ENCODE data around the gene OCIAD2. TPM values are rescaled to one million over a fixed set of nuclear protein-coding genes. Genes with fewer than 3 reads are reported as not detected.

OCIAD2 gene
- total RNA-seq, 1 experiment from 2014 or later = 136 TPM

GRCh38 chr4:48908687-48909086 is 2.1 kb upstream of the OCIAD2 start:
- intact Hi-C loops (cut with micrococcal nuclease; ENCODE audit: unreplicated experiment) = loop anchor here (1.0 to 10.0 kb wide), 4 partner anchors 36 to 126 kb away; partner anchors contain the start of gene FRYL
- peaks cover 26% of the 10 kb centered on the region for H3K79me2 ChIP-seq (ENCODE audit: low read depth)
- TF ChIP-seq, protein P1, sequence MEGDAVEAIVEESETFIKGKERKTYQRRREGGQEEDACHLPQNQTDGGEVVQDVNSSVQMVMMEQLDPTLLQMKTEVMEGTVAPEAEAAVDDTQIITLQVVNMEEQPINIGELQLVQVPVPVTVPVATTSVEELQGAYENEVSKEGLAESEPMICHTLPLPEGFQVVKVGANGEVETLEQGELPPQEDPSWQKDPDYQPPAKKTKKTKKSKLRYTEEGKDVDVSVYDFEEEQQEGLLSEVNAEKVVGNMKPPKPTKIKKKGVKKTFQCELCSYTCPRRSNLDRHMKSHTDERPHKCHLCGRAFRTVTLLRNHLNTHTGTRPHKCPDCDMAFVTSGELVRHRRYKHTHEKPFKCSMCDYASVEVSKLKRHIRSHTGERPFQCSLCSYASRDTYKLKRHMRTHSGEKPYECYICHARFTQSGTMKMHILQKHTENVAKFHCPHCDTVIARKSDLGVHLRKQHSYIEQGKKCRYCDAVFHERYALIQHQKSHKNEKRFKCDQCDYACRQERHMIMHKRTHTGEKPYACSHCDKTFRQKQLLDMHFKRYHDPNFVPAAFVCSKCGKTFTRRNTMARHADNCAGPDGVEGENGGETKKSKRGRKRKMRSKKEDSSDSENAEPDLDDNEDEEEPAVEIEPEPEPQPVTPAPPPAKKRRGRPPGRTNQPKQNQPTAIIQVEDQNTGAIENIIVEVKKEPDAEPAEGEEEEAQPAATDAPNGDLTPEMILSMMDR (conservative IDR thresholded peaks at IDR 0.05) = no peak
- no peak for TF ChIP-seq EZH2 (IDR thresholded peaks at IDR 0.05; ENCODE audit: low read depth)
- no peaks in the 10 kb centered on the region for H3K9me2 ChIP-seq (ENCODE audit: insufficient read depth)
- H3F3A ChIP-seq (ENCODE audit: insufficient read depth, low read depth) = peaks cover 14% of the 10 kb centered on the region; the same call in 1 of the 2 replicates
- peaks cover 8% of the 10 kb centered on the region for H3K36me3 ChIP-seq (ENCODE audit: low read depth)
- ChIA-PET CTCF (no interaction called here), POLR2A (ENCODE audit: unreplicated experiment) (no interaction called here)
- H2AFZ ChIP-seq = no peak overlapping the region
- H3K27ac ChIP-seq = peak overlapping the region; percentile 69; the same call in 1 of the 2 replicates
- peak overlapping the region; percentile 44; the same call in 1 of the 2 replicates for H3K4me2 ChIP-seq
- no peaks in the 10 kb centered on the region for H3K27me3 ChIP-seq (ENCODE audit: insufficient read depth, low read depth)
- no peak overlapping the region for H3K4me3 ChIP-seq
- H3K9me3 ChIP-seq (ENCODE audit: insufficient read depth, low read depth) = 0 out of 2 replicates have a peak, but pooled peaks cover 6% of the 10 kb centered on the region
- DNase-seq = no peak
- no TSS peak for BruUV-seq (replicated peaks)
- peaks cover 34% of the 10 kb centered on the region for H3K4me1 ChIP-seq (replicated peaks; ENCODE audit: insufficient read depth)
- 0 out of 2 replicates have a peak, but pooled peaks cover 5% of the 10 kb centered on the region for H4K20me1 ChIP-seq (ENCODE audit: insufficient read depth)

DNA sequence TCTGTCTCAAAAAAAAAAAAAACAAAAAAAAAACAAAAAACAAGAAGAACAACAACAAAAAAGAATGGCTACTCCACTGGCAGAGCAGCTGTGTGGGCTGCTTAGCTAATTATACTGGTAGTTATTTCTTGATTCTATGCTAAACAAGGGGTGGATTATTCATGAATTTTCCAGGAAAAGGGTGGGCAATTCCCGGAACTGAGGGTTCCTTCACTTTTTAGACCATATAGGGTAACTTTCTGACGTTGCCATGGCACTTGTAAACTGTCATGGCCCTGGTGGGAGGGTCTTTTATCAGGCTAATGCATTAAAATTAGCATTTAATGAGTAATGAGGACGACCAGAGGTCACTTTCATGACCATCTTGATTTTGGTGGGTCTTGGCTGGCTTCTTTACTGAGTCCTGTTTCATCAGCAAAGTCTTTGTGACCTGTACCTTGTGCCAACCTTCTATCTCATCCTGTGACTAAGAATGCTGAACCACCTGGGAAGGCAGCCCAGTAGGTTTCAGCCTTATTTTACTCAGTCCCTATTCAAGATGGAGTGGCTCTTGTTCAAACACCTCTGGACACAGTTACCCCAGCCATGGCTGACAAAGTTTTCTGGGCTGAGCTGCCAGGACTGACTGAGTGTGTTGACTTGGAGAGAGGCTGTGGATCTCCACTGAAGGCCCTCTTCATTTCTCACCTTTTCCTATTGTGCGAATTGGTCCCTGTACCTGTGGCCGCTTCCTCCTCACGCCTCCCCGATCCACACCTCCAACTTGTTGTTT is 1.3 kb upstream of the OCIAD2 start:
- no peak overlapping the region for H3K27ac ChIP-seq
- no peak overlapping the region for H3K4me2 ChIP-seq
- H3K4me1 ChIP-seq (replicated peaks; ENCODE audit: insufficient read depth) = peaks cover 34% of the 10 kb centered on the region
- 0 out of 2 replicates have a peak, but pooled peaks cover 6% of the 10 kb centered on the region for H3K9me3 ChIP-seq (ENCODE audit: insufficient read depth, low read depth)
- peaks cover 26% of the 10 kb centered on the region for H3K79me2 ChIP-seq (ENCODE audit: low read depth)
- H2AFZ ChIP-seq = no peak overlapping the region
- intact Hi-C loops (cut with micrococcal nuclease; ENCODE audit: unreplicated experiment) = loop anchor here (2.0 to 10.0 kb wide), 3 partner anchors 47 to 126 kb away; partner anchors contain the start of gene FRYL
- TF ChIP-seq EZH2 (IDR thresholded peaks at IDR 0.05; ENCODE audit: low read depth) = no peak
- TF ChIP-seq, protein P1 (conservative IDR thresholded peaks at IDR 0.05) = no peak
- no peaks in the 10 kb centered on the region for H3K9me2 ChIP-seq (ENCODE audit: insufficient read depth)
- H3F3A ChIP-seq (ENCODE audit: insufficient read depth, low read depth) = peaks cover 10% of the 10 kb centered on the region; the same call in 1 of the 2 replicates
- H4K20me1 ChIP-seq (ENCODE audit: insufficient read depth) = 0 out of 2 replicates have a peak, but pooled peaks cover 5% of the 10 kb centered on the region
- H3K4me3 ChIP-seq = no peak overlapping the region
- peaks cover 14% of the 10 kb centered on the region for H3K36me3 ChIP-seq (ENCODE audit: low read depth)
- no peak for DNase-seq
- CTCF ChIA-PET = interaction anchor here (0.9 kb wide), 1 partner anchor 27 kb away, joined by 17 read pairs; no protein-coding TSS in a partner anchor
- BruUV-seq (replicated peaks) = no TSS peak
- POLR2A ChIA-PET (ENCODE audit: unreplicated experiment) = no interaction called here
- H3K27me3 ChIP-seq (ENCODE audit: insufficient read depth, low read depth) = no peaks in the 10 kb centered on the region

- TF ChIP-seq EZH2 (IDR thresholded peaks at IDR 0.05; ENCODE audit: low read depth) = no peak
- TF ChIP-seq, protein P1 (conservative IDR thresholded peaks at IDR 0.05) = peak; percentile 48
- H3K36me3 ChIP-seq (ENCODE audit: low read depth) = peaks cover 37% of the 10 kb centered on the region
- H4K20me1 ChIP-seq (ENCODE audit: insufficient read depth) = 0 out of 2 replicates have a peak, but pooled peaks cover 5% of the 10 kb centered on the region
- ChIA-PET CTCF (interaction anchor here (0.5 kb wide), 1 partner anchor 39 kb away, joined by 5 read pairs; no protein-coding TSS in a partner anchor), POLR2A (ENCODE audit: unreplicated experiment) (no interaction called here)
- peaks cover 10% of the 10 kb centered on the region; the same call in 1 of the 2 replicates for H3F3A ChIP-seq (ENCODE audit: insufficient read depth, low read depth)
- 0 out of 2 replicates have a peak, but pooled peaks cover 6% of the 10 kb centered on the region for H3K9me3 ChIP-seq (ENCODE audit: insufficient read depth, low read depth)
- H3K4me3 ChIP-seq = peak overlapping the region; percentile 90
- H3K27me3 ChIP-seq (ENCODE audit: insufficient read depth, low read depth) = no peaks in the 10 kb centered on the region
- no peaks in the 10 kb centered on the region for H3K9me2 ChIP-seq (ENCODE audit: insufficient read depth)
- intact Hi-C loops (cut with micrococcal nuclease; ENCODE audit: unreplicated experiment) = loop anchor here (1.0 to 10.0 kb wide), 3 partner anchors 51 to 123 kb away; partner anchors contain the start of gene FRYL
- H3K79me2 ChIP-seq (ENCODE audit: low read depth) = peaks cover 26% of the 10 kb centered on the region
- H3K4me1 ChIP-seq (replicated peaks; ENCODE audit: insufficient read depth) = peaks cover 34% of the 10 kb centered on the region
- DNase-seq = peak; percentile 31 to 54
- no TSS peak for BruUV-seq (replicated peaks)
- H3K27ac ChIP-seq = no peak overlapping the region
- peak overlapping the region; percentile 92 for H2AFZ ChIP-seq
- peak overlapping the region; percentile 86 for H3K4me2 ChIP-seq
Observed at GRCh38 chr4:48905363-48906015, 1.1 kb downstream of the OCIAD2 start.

All from PC-9 (cell line).